Skeletal muscle tissue (tissue), 4 donors: ENCODE measurements around the gene ISOC2. TPM values are rescaled to one million over a fixed set of nuclear protein-coding genes. Genes with fewer than 3 reads are reported as not detected.
A peak's percentile ranks its signal among the peaks of the same experiment; 100 is the strongest.

Experiments used
- H3K27ac ChIP-seq: one replicate; pipeline ENCODE4 v1.7.0; 2013; ENCODE audit warnings: mild to moderate bottlenecking, low read depth, low read length, inconsistent platforms
- H3K27me3 ChIP-seq, 3 donors: one replicate each; pipeline ENCODE4 v1.7.0; 2013; ENCODE audit warnings: low read length in 3 of 3; ENCODE audit not compliant: control insufficient read depth in 3 of 3, insufficient read depth in 3 of 3
- H3K36me3 ChIP-seq, 3 donors: one replicate each; pipeline ENCODE4 v1.7.0; 2013; ENCODE audit warnings: low read length in 3 of 3; ENCODE audit not compliant: control insufficient read depth in 3 of 3, insufficient read depth in 3 of 3
- H3K4me1 ChIP-seq, 3 donors: one replicate each; pipeline ENCODE4 v1.7.0; 2013; ENCODE audit warnings: low read length in 3 of 3, mild to moderate bottlenecking in 3 of 3; ENCODE audit not compliant: control insufficient read depth in 3 of 3, insufficient read depth in 3 of 3
- H3K4me3 ChIP-seq, 3 donors: one replicate each; pipeline ENCODE4 v1.7.0; 2013; ENCODE audit warnings: low read length in 3 of 3
- H3K9ac ChIP-seq, 3 donors: one replicate each; pipeline ENCODE4 v1.7.0; 2013; ENCODE audit warnings: low read length in 3 of 3, mild to moderate bottlenecking in 3 of 3, moderate library complexity in 2 of 3, low read depth in 1 of 3
- H3K9me3 ChIP-seq, 3 donors: one replicate each; pipeline ENCODE4 v1.7.0; 2013; ENCODE audit warnings: low read length in 3 of 3; ENCODE audit not compliant: control insufficient read depth in 3 of 3
- total RNA-seq: library from RNA; depleted of rRNA; stranded (reverse); fragments of >200 nt; gene quantifications from one replicate; pipeline ENCODE4 v1.2.3, GENCODE V29; 2014
- donor health status: Osteomylitis.

The ISOC2 gene
- total RNA-seq, 1 donor from 2014 or later, result 25.1 TPM

GRCh38 chr19:55459551-55459949, 1.9 kb downstream of the ISOC2 start:
- H3K27ac ChIP-seq, result no peak overlapping the region
- H3K4me1 ChIP-seq, result peaks cover 14 to 25% (median 17%) of the 10 kb centered on the region in 3 donors
- H3K27me3 ChIP-seq, result no peaks in the 10 kb centered on the region
- peak overlapping the region in 1 of 3 donors; percentile 25 for H3K9ac ChIP-seq
- H3K4me3 ChIP-seq, result peak overlapping the region in 1 of 3 donors; percentile 23
- peaks cover 0 to 6% (median 2%) of the 10 kb centered on the region in 3 donors for H3K36me3 ChIP-seq
- no peaks in the 10 kb centered on the region for H3K9me3 ChIP-seq

- peaks cover 14 to 25% (median 17%) of the 10 kb centered on the region in 3 donors for H3K4me1 ChIP-seq
- H3K9me3 ChIP-seq, result no peaks in the 10 kb centered on the region
- H3K36me3 ChIP-seq, result peaks cover 0 to 6% (median 2%) of the 10 kb centered on the region in 3 donors
- no peak overlapping the region for H3K9ac ChIP-seq
- H3K4me3 ChIP-seq, result no peak overlapping the region
- H3K27ac ChIP-seq, result no peak overlapping the region
- H3K27me3 ChIP-seq, result no peaks in the 10 kb centered on the region
These were observed 3.6 kb downstream of the ISOC2 start for GRCh38 chr19:55457683-55458457.

DNA sequence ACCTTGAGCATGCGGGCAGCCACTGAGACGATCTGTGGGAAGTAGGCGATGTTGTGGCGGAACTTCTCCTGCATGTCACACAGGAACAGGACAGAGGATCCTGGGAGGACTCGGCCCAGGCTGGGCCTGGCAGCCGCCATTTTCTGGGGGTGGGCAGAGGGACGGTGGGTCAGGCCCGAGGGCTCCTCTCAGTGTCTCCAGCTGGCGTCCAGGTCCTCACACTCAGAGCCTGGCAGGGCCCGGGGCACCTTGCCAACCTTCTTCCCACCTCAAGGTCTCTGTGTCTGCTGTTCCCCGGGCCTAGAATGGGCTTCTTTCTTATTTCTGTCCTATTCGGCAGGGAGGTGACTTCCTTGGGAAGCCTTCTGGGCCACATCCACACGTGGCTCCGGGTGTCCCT, 5.1 kb downstream of the ISOC2 start:
- Histone ChIP-seq H3K27me3 (peaks cover 6 to 11% (median 9%) of the 10 kb centered on the region in 3 donors), H3K9me3 (no peaks in the 10 kb centered on the region), H3K4me1 (peaks cover 14 to 23% (median 18%) of the 10 kb centered on the region in 3 donors), H3K9ac (no peak overlapping the region), H3K27ac (no peak overlapping the region), H3K4me3 (no peak overlapping the region), H3K36me3 (peaks cover 0 to 6% (median 2%) of the 10 kb centered on the region in 3 donors)

- H3K27ac ChIP-seq, result no peak overlapping the region
- H3K4me1 ChIP-seq, result peaks cover 10 to 17% (median 12%) of the 10 kb centered on the region in 3 donors
- H3K9me3 ChIP-seq, result no peaks in the 10 kb centered on the region
- H3K4me3 ChIP-seq, result no peak overlapping the region
- H3K36me3 ChIP-seq, result peaks cover 0 to 6% (median 2%) of the 10 kb centered on the region in 3 donors
- H3K9ac ChIP-seq, result no peak overlapping the region
- H3K27me3 ChIP-seq, result peaks cover 7 to 15% (median 12%) of the 10 kb centered on the region in 3 donors
These were observed 5.7 kb downstream of the ISOC2 start for GRCh38 chr19:55455576-55456235.

GRCh38 chr19:55454787-55455243, 6.6 kb downstream of the ISOC2 start:
- H3K27ac ChIP-seq, result no peak overlapping the region
- H3K4me3 ChIP-seq, result no peak overlapping the region
- H3K27me3 ChIP-seq, result peaks cover 11 to 19% (median 18%) of the 10 kb centered on the region in 3 donors
- no peak overlapping the region for H3K9ac ChIP-seq
- peaks cover 3 to 10% (median 8%) of the 10 kb centered on the region in 3 donors for H3K4me1 ChIP-seq
- H3K36me3 ChIP-seq, result peaks cover 0 to 6% (median 2%) of the 10 kb centered on the region in 3 donors
- no peaks in the 10 kb centered on the region for H3K9me3 ChIP-seq

- Histone ChIP-seq H3K36me3 (peaks cover 0 to 6% (median 2%) of the 10 kb centered on the region in 3 donors), H3K27me3 (peaks cover 20 to 30% (median 29%) of the 10 kb centered on the region in 3 donors), H3K9me3 (no peaks in the 10 kb centered on the region), H3K27ac (no peak overlapping the region), H3K4me1 (peaks cover 0 to 6% (median 4%) of the 10 kb centered on the region in 3 donors), H3K4me3 (no peak overlapping the region), H3K9ac (no peak overlapping the region)
These were observed 7.8 kb downstream of the ISOC2 start for GRCh38 chr19:55453511-55454260.

- no peak overlapping the region for H3K4me3 ChIP-seq
- H3K9ac ChIP-seq, result no peak overlapping the region
- H3K27ac ChIP-seq, result no peak overlapping the region
- peaks cover 0 to 6% (median 4%) of the 10 kb centered on the region in 3 donors for H3K4me1 ChIP-seq
- H3K9me3 ChIP-seq, result no peaks in the 10 kb centered on the region
- H3K27me3 ChIP-seq, result peaks cover 27 to 37% (median 33%) of the 10 kb centered on the region in 3 donors
- H3K36me3 ChIP-seq, result peaks cover 0 to 6% (median 2%) of the 10 kb centered on the region in 3 donors
These were observed 8.6 kb downstream of the ISOC2 start for GRCh38 chr19:55452749-55453346.

DNA sequence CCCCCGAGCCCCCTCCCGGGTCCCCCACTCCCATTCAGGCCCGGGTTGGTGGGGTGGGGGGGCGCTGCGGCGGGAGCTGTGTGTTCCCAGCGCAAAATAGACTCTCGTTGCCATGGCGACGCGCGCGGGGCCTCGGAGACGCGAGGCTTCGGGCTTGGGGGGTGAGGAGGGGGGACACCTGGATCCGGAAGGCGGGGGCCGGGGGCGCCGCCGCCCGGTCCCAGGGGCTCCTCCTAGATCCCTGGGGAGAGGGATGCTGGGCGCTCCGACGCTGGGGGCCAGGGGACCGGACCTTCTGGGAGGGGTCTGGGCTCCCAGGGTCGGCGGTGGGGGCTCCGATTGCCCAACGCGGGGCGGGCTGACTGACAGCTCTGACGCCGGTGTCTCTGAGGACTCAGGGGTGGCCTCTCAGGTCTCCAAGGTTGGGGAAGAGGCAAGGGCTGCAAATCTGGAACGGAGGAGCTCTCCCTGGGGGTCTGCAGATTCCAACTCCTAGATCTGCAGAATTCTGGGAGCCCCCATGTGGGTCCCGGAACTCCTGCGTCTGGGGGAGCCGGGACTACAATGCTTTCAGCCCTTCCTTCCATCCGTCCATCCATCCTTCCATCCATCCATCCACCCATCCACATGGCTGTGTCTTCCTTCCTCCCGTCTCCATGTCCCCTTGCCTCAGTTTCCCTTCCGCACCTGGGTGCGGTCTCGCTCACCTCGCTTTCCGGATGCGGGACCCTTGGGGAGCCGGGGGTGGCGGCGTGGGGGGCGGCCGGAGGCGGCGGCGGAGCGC, 9.3 kb downstream of the ISOC2 start:
- H3K27ac ChIP-seq, result no peak overlapping the region
- no peaks in the 10 kb centered on the region for H3K9me3 ChIP-seq
- H3K4me3 ChIP-seq, result peak overlapping the region in 1 of 3 donors; percentile 22
- H3K27me3 ChIP-seq, result peaks cover 34 to 44% (median 40%) of the 10 kb centered on the region in 3 donors
- peaks cover 0 to 6% (median 2%) of the 10 kb centered on the region in 3 donors for H3K36me3 ChIP-seq
- H3K4me1 ChIP-seq, result peaks cover 0 to 9% (median 4%) of the 10 kb centered on the region in 3 donors
- peak overlapping the region in 1 of 3 donors; percentile 3 for H3K9ac ChIP-seq
